HG02759 (cell line): ENCODE results near the gene TEX2.

ENCODE experiments used
- ATAC-seq: cut with Tn5 transposase; IDR thresholded peaks from one replicate; pipeline ENCODE4 v1.9.1; 2021; ENCODE audit warnings: mild to moderate bottlenecking, moderate library complexity; ENCODE audit not compliant: unreplicated experiment

Gene TEX2

DNA sequence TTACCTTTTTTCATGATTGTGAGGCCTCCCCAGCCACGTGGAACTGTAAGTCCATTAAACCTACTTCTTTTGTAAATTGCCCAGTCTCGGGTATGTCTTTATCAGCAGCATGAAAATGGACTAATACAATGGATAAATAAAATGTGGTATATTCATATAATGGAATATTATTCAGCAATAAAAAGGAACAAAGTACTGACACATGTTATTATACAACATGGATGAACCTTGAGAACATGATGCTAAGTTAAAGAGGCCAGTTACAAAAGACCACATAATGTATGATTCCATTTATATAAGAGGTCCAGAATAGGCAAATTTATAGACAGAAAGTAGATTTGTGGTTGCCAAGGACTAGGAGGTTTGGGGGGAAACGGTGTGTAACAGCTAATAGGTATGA lies 138.5 kb downstream of the TEX2 start:
- no peak for ATAC-seq

DNA sequence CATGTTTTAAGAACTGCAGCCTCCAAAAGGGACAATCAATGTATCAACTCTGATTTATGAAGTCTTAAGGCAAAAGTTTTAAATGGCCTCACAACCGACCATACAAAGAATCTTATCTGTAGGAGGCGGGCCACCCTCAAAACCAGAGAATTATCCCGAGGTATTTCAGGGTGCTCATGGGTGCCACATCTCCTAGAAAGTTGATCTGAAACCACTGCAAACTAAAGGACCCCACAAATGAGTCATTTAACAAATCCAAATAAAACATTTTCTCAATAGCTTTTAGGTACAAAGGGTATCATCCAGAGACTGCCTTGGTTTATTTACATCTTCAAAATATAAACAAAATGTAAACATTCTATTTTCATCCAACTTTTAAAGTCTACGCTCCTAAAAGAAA lies 139.9 kb downstream of the TEX2 start:
- no peak for ATAC-seq

DNA sequence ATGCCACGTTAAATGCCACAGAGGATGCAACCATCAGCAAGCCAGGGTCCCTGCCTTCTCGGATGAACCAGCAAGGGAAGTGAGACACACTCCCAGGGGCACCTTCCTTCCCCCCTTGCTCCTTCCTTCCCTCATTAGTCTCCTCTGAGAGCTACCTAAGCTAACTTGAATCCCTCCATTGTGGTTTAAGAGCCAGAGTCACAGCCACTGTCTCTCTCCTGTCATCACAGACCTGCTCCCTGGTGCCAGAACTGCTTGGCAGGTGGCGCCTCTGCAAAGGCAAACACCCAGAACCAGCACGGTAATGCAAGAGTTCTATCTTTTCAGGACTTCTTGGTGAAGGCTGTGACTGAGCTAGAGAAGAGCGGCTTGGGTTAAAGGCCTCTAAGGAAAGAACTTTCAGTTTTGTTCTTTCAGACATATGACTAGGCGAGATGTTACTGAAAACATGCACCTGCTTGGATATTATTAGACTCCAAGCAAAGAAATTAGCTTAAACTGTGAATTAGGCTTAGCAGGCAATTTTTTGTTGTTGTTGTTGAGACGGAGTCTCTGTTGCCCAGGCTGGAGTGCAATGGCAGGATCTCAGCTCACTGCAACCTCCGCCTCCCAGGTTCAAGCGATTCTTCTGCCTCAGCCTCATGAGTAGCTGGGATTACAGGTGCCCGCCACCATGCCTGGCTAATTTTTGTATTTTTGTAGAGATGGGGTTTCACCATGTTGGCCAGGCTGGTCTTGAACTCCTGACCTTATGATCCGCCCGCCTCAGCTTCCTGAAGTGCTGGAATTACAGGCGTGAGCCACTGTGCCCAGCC lies 141.9 kb downstream of the TEX2 start:
- ATAC-seq, result peak; percentile 77

DNA sequence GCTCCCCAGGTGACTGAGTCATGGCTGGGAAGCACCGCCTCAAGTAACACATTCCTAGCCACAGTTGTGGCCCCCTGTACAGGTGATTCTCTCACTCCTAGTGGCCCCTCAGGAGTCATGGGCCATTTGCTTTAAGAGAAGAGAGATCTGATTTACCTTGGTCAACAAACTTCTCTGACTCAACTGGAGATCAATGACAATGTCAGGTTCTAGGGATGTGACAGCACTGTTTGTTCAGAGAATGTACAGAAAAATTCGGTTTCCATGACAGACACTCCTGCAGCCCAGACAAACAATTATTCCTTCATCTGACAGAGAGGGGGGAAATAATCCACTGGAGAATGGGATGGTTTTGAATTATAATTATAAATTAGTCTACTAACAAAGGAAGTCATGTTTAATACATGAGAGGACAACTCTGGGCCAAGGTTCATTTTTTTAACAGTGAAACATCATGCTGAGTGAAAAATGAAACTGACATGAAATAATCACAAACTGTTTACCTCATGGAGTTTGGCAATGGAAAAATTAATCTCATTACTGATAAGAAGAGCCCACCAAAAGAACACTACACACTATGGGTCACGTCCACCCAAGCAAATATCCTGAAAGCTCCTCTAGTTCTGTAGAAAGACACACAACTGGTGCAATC lies 142.8 kb downstream of the TEX2 start:
- no peak for ATAC-seq

DNA sequence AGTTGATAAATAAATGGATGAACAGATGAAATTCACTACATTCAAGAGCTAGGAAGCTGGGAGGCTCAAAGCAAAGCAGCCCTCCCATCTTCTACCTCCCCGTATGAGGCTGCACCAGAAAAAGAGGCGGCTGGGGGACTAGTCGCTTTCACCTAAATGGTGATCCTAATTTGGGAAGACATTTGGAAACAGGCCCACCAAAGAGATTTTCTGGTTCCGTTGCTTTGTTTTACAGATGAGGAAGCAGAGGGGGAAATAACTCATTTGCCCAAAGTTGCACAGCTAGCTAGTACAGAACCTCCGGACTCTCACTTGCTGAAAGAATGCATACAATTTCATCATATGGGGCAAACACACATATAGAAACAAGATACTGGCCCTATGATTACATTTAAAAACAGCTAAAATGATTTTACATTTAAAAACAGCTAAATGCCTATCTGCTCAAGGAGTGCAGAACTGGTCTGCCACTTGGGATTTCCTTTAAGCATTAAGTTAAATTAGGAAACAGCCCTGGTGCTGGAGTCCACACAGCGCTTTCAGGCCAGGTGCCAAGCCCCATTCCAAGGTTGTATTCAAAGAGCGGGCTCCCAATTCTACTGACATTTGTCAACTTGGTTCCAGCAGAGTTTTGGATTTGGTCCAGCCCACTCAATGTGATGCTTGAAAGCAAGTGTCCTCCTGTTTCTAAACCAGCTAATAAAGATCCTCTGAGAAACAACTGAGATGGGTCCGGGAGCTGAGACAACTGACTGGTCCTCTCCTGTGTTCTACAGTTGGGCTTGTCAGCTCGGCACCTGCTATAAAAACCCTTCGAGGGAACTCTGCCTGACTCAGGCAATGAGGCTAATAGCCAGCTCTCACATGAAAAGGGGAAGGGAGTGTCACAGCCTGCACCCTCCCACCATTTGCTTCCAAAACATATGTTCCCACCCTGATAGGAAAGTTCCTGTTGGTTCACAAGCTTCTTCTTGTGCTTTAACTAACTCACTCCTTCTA lies 144.8 kb downstream of the TEX2 start:
- ATAC-seq, result no peak

DNA sequence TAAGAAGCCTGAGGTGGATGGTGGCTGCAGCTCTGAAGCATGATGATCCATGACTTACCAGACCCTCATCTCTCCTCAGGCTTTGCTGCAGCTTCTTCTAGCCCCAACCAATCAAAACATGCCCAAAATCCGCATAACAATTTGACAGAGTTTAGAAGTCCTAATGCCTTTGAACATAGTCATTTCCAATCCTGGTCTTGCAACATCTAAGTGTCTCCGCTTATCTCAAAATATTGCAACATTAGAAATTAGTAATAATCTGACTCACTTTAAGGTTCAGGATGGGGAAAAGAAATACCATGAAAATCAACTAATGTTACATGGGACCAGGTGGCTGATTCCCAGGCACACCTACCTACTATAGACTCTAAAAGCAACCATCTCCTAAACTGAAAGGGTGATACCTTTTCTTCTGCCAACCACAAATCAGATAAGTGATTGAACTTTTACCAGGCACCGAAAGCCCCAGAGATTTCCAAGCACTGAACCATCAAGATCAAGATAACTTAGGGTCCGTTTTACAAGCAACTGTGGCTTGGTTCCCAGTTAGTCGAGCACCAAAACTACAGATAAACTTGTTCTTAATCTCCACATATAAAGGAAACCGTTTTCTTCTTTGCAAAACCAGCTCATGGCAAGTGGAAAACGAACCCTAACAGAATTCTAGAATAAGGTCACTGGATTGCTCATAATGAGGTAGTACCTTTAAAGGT lies 147.1 kb downstream of the TEX2 start:
- ATAC-seq, result no peak

DNA sequence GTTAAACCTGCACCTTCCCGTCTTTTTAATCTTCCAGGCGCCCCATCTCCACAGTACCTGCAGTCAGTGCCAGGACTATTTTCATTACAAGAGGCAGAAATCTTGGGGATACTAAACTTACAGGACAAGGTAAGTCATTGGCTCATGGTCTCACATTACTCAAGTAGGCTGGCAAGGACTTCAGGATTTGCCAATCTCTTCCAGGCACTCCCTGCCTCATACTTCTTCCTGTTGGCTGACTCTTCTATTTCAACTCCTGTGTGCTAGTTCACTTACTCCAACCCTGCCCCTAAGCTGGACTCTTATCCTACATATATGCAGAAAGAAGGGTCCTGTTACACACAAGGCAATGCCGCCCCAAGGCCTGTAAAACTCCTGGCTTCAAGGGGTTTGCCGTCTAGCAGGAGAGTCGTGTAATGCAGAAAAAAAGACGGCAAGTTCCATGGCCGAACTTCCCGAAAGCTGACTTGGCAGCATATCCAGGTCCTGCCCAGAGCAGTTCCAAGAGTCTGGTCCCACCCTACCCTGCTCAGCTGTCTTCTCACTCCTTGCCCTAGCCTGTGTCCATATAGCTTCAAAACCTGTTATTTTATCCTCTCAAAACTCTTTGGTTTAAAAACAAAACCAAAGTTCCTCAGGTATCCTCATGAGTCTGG lies 147.9 kb downstream of the TEX2 start:
- no peak for ATAC-seq

DNA sequence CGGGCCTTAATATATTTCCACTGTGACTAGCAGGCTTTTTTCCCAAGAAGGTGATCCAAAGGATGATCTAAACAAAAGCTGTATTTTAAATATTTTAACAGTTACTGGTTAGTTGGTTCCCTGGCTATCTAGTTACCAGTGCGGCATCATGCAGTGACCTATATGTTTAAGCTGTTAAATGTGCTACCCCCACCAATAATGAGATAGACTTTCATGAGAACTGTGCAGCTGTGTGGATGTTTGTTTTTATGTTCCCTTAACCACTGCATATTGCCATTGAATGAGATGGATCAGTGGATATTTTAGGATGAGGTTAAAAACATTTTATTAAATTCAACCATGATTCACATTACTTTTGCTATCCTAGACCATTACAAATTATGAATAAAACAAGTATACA lies 150.1 kb downstream of the TEX2 start:
- no peak for ATAC-seq

DNA sequence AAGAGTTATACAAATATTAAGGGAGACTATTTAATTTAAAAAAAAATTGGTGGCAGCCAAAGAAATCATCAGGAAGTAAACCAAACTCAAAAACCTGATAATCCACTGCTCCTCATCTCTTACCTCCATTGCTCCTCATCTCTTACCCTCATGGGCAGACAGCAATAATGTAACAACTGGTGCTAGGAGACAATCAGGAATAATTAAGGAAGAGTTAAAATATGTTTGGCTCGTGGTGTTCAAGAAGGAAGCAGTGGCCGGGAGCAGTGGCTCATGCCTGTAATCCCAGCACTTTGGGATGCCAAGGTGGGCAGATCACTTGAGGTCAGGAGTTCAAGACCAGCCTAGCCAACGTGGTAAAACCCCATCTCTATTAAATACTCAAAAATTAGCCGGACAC lies 151.2 kb downstream of the TEX2 start:
- ATAC-seq, result no peak

DNA sequence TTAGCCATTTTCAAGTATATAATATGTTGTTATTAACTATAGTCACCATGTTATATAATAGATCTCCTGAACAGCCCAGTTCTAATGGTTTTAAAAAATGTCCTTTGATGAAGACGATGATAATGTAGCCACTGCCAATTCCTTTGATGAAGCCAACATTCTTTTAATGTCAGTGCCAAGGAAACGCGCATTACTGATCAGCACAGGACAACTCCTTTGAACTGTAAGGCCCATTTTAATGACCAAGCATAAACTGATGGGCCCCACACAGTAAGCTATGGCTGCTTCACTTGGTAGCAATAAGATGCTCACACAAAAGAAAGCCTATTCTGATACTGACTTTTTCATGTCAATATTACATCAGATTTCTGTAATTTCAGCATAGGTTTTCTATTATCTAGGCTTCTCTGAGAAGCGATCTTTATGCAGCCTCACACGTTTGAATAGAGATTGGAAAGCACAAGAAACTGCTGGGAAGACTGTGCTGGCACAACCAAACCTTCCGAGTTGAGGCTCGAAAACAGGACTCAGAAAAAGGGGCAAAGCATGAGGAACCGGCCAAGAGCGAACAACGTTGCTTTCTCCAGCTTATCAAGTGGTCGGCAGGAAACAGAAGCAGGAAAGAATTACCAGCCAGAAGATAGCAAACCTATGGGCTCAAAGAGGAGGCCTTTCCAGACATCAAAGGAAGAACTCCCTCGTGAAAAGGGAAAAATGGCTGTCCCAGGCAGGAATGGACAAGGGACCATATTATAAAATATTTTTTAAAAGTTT lies 152.5 kb downstream of the TEX2 start:
- no peak for ATAC-seq

DNA sequence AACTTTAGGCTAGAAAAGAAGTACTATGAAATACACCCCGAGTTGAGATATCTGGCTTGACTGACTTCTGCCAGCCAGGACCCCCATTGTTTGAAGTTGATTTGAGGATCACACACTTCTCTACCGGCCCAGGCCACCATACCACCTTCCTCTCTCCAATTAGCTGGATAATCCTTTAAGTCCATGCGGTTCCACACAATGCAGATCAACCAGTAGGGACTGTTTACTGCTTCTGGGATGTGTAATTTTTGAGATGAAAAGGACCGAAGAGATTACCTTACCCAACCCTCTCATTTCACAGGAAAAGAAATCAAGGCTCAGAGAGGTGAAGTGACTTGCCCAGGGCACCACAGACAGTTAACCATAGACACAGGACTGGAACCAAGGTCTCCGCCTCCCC lies 153.7 kb downstream of the TEX2 start:
- ATAC-seq, result no peak

DNA sequence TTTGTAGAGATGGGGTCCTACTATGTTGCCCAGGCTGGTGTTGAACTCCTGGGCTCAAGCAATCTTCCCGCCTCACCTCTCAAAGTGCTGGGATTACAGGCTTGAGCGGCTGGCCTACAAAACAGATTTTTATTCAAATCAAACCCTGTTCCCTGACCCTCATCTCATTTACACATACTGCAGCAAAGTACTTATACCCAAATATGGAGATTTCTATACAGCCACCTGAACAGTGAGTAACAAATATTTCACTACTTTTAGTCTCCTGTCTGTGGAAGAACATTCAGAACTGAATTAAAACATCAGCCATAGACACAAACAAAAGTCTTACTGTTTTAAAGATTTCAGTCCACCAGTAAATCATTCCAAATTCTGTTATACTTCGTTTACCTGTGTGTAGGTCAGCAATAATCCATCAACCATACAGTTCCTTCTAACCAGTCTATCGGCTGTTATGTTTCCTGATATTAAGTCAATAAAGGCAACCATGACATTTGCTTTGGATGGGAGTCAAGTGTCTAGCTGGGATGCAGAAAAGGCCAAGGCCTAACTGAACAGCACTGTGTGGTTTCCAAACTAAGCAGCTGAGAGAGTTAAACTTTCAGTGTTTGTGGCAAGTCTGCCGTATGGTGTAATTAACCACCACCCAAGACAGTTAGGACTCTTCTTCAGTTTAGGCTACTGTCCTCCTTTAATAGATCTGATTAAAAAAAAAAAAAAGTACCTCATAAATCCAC lies 155.4 kb downstream of the TEX2 start:
- no peak for ATAC-seq

DNA sequence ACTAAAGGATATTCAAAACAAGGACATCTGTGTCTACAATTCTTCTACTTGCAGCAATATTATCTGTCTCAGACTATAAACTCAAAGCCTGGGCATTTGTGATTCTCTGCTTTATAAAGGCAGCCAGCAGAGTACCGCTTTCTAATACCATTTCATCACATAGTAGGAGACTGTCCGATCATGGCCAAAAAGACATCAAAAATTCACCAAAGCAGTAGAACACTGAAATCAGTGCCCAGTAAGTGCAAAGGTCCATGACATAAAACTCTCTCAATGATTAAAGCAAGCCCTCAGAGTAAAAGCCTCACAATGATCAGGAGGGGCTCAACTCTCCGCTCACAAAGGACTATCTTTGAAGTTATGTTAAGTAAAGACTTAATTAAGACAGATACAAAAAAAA lies 156.1 kb downstream of the TEX2 start:
- ATAC-seq, result no peak

DNA sequence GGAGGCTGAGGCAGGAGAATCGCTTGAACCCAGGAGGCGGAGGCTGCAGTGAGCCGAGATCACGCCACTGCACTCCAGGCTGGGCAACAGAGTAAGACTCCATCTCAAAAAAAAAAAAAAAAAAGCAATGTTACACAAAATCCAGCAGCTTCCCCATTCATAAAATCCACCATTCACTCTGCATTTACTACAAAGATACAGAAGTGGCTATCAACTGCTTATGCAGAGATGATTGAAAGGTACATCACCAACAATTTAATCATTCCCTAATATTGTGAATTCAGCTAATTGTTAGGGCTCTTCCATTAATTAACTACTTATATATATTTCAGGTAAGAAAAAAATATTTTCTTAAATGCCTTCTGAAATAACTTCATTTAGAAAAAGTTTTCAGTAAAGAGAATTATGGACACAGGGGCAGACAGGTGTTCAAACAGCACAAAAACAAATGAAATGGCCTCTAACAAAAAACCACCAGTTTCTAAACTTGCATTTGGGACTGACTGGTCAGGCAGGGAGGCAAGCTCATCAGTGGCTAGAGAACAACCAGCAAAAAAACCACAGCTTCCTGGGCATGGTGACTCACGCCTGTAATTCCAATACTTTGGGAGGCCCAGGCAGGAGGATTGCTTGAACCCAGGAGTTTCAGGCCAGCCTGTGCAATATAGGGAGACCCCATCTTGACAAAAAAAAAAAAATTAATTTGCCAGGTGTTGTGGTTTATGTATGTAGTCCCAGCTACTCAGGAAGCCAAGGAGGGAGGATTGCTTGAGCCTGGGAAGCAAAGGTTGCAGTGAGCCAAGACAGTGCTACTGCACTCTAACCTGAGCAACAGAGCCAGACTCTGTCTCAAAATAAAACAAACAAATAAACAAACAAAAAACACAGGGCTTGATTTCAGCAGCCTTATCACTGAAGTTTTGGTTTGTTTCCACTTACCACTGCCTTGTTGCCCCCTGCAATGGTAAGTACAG lies 159.4 kb downstream of the TEX2 start:
- ATAC-seq, result no peak

DNA sequence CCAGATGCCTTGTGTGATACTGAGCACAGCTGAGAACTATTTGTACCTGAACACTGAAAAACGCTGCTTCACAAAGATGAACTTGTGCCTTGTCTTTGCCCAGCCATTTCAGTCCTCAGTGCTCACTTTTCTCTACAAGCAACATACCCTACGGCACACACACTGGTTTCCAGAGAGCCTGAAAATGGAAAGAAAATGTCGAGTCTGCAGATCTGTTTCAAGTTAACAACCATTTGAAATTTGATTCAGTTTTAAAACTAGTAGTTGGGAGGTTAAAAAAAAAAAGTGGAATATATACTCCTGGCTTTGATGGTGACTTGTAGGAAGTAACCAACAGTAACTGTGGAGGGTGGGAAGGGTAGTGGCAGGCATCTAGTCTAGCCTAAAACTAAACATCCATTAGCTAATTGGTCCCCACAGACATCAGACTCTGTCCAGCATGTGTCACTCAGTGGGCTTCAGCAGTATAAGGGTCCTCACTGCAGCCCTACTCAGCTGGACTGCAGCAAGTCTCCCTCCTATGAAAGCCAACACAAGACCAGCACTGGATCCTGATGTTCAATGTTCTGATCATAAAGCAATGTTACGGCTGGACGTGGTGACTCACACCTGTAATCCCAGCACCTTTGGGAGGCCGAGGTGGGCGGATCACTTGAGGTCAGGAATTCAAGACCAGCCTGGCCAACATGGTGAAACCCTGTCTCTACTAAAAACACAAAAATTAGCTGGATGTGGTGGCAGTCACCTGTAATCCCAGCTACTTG lies 160.3 kb downstream of the TEX2 start:
- no peak for ATAC-seq

DNA sequence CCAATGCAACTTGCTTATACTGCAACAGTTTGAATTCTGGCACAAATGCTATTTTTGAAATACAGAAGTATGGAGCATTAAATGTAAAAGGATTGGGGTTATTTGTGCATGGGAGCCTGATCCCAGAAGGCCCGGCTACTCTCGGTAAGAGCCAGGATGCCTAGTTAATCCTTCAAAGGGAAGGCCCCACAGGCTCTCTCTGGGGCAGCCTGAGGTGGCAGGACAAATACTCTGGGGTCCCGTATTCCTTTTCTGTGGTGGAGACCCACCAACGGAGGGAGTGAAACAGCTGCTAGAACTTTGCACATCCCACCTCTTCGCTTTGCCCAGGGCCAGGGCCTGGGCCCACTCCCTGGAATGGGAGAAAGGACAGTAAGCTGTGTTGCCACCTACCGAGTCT lies 163.5 kb downstream of the TEX2 start:
- ATAC-seq, result no peak
